H9 (cell line): ENCODE data around the gene FSHR. TPM values are rescaled to one million over a fixed set of nuclear protein-coding genes. Genes with fewer than 3 reads are reported as not detected.

ENCODE experiments used
- DNase-seq: peaks from one replicate; pipeline ENCODE4 v3.0.0-alpha.2; 2017
- H2AFZ ChIP-seq: one replicate; pipeline ENCODE4 v1.6.1; 2013; ENCODE audit warnings: mild to moderate bottlenecking, low read length, control low read depth, moderate library complexity
- H2AK5ac ChIP-seq: 2 replicates; pipeline ENCODE4 v1.6.1; 2013; ENCODE audit warnings: low read length, control low read depth, mixed read lengths; ENCODE audit not compliant: insufficient read length
- H2BK120ac ChIP-seq: one replicate; pipeline ENCODE4 v1.6.1; 2013; ENCODE audit warnings: low read depth, mild to moderate bottlenecking, low read length, control low read depth, inconsistent platforms; ENCODE audit not compliant: poor library complexity, severe bottlenecking
- H2BK12ac ChIP-seq: 2 replicates; pipeline ENCODE4 v1.6.1; 2013; ENCODE audit warnings: low read length, control low read depth, mixed read lengths, low read depth; ENCODE audit not compliant: insufficient read length
- H2BK15ac ChIP-seq: 2 replicates; pipeline ENCODE4 v1.6.1; 2013; ENCODE audit warnings: low read depth, low read length, control low read depth
- H2BK20ac ChIP-seq: one replicate; pipeline ENCODE4 v1.6.1; 2013; ENCODE audit warnings: low read depth, mild to moderate bottlenecking, low read length, control low read depth, inconsistent platforms; ENCODE audit not compliant: poor library complexity, severe bottlenecking
- H2BK5ac ChIP-seq: 2 replicates; pipeline ENCODE4 v1.6.1; 2013; ENCODE audit warnings: low read length, control low read depth, mixed read lengths; ENCODE audit not compliant: insufficient read length
- H3K14ac ChIP-seq: 2 replicates; pipeline ENCODE4 v1.6.1; 2013; ENCODE audit warnings: low read length, control low read depth; ENCODE audit not compliant: insufficient read depth
- H3K18ac ChIP-seq: 2 replicates; pipeline ENCODE4 v1.6.1; 2013; ENCODE audit warnings: low read depth, mild to moderate bottlenecking, mixed read lengths, low read length, control low read depth; ENCODE audit not compliant: insufficient read length
- H3K23ac ChIP-seq: 2 replicates; pipeline ENCODE4 v1.6.1; 2013; ENCODE audit warnings: low read length, control low read depth, mixed read lengths, low read depth; ENCODE audit not compliant: insufficient read length
- H3K23me2 ChIP-seq: 2 replicates; pipeline ENCODE4 v1.6.1; 2013; ENCODE audit warnings: low read depth, mild to moderate bottlenecking, mixed read lengths, low read length, control low read depth; ENCODE audit not compliant: insufficient read length, poor library complexity, severe bottlenecking
- H3K27ac ChIP-seq: 2 replicates; pipeline ENCODE4 v1.5.1; 2013; ENCODE audit warnings: low read length, control low read depth, mixed read lengths, low read depth; ENCODE audit not compliant: insufficient read length
- H3K27me3 ChIP-seq: 2 replicates; pipeline ENCODE4 v1.6.1; 2013; ENCODE audit warnings: low read length, control low read depth, inconsistent platforms; ENCODE audit not compliant: insufficient read depth
- H3K4ac ChIP-seq: 2 replicates; pipeline ENCODE4 v1.6.1; 2013; ENCODE audit warnings: low read depth, mild to moderate bottlenecking, control low read depth, inconsistent platforms, low read length, moderate library complexity
- H3K4me1 ChIP-seq: 2 replicates; pipeline ENCODE4 v1.6.1; 2013; ENCODE audit warnings: low read length, control low read depth, inconsistent platforms; ENCODE audit not compliant: insufficient read depth
- H3K4me2 ChIP-seq: 2 replicates; pipeline ENCODE4 v1.6.1; 2013; ENCODE audit warnings: low read length, control low read depth, mixed read lengths; ENCODE audit not compliant: insufficient read length, insufficient read depth
- H3K56ac ChIP-seq: 2 replicates; pipeline ENCODE4 v1.6.1; 2013; ENCODE audit warnings: low read depth, mild to moderate bottlenecking, mixed read lengths, low read length, control low read depth; ENCODE audit not compliant: insufficient read length
- H3K79me1 ChIP-seq: 2 replicates; pipeline ENCODE4 v1.6.1; 2013; ENCODE audit warnings: low read depth, mild to moderate bottlenecking, moderate library complexity, low read length, control low read depth, inconsistent platforms; ENCODE audit not compliant: insufficient read depth, poor library complexity, severe bottlenecking
- H3K79me2 ChIP-seq: 2 replicates; pipeline ENCODE4 v1.6.1; 2013; ENCODE audit warnings: low read length, control low read depth, inconsistent platforms; ENCODE audit not compliant: insufficient read depth
- H3K9ac ChIP-seq: 2 replicates; pipeline ENCODE4 v1.6.1; 2013; ENCODE audit warnings: low read length, control low read depth, mixed read lengths; ENCODE audit not compliant: insufficient read length; ENCODE audit errors: extremely low read depth
- H3K9me3 ChIP-seq: one replicate; pipeline ENCODE4 v1.6.1; 2013; ENCODE audit warnings: low read depth, low read length, inconsistent platforms; ENCODE audit not compliant: control insufficient read depth
- H3T11ph ChIP-seq: one replicate; pipeline ENCODE4 v1.6.1; 2013; ENCODE audit warnings: mild to moderate bottlenecking, low read length, control low read depth, inconsistent platforms
- H4K20me1 ChIP-seq: one replicate; pipeline ENCODE4 v1.6.1; 2013; ENCODE audit not compliant: control insufficient read depth, insufficient read length, insufficient read depth
- H4K5ac ChIP-seq: 2 replicates; pipeline ENCODE4 v1.6.1; 2013; ENCODE audit warnings: low read depth, mild to moderate bottlenecking, mixed read lengths, low read length, control low read depth; ENCODE audit not compliant: insufficient read length
- H4K8ac ChIP-seq: replicated peaks from 2 replicates; pipeline ENCODE4 v1.6.1; 2013; ENCODE audit warnings: low read length, control low read depth, mixed read lengths, low read depth; ENCODE audit not compliant: insufficient read length
- H4K91ac ChIP-seq: 2 replicates; pipeline ENCODE4 v1.6.1; 2013; ENCODE audit warnings: low read depth, mild to moderate bottlenecking, moderate library complexity, mixed read lengths, low read length, control low read depth; ENCODE audit not compliant: insufficient read length
- H3K27ac Mint-ChIP-seq, 3 experiments: 2 replicates in 2 of 3; 3 replicates in 1 of 3; pipeline ENCODE4 v1.8.0; 2020 to 2021; ENCODE audit warnings: mixed read lengths in 3 of 3, mild to moderate bottlenecking in 1 of 3, moderate library complexity in 1 of 3
- H3K27me3 Mint-ChIP-seq: 2 replicates; pipeline ENCODE4 v1.8.0; 2021; ENCODE audit warnings: low read depth, mild to moderate bottlenecking, moderate library complexity, mixed read lengths
- H3K36me3 Mint-ChIP-seq, 3 experiments: 2 replicates in 2 of 3; 3 replicates in 1 of 3; pipeline ENCODE4 v1.8.0; 2020 to 2021; ENCODE audit warnings: low read depth in 3 of 3, mixed read lengths in 3 of 3; ENCODE audit not compliant: insufficient read depth in 1 of 3
- H3K4me1 Mint-ChIP-seq, 2 experiments: 2 replicates each; pipeline ENCODE4 v1.8.0; 2020; ENCODE audit warnings: mixed read lengths in 2 of 2
- H3K4me3 Mint-ChIP-seq, 2 experiments: 2 replicates in 1 of 2; 3 replicates in 1 of 2; pipeline ENCODE4 v1.8.0; 2020 to 2021; ENCODE audit warnings: mild to moderate bottlenecking in 2 of 2, mixed read lengths in 2 of 2, moderate library complexity in 1 of 2
- H3K9me3 Mint-ChIP-seq, 2 experiments: 2 replicates in 1 of 2; 3 replicates in 1 of 2; pipeline ENCODE4 v1.8.0; 2020; ENCODE audit warnings: mild to moderate bottlenecking in 2 of 2, mixed read lengths in 2 of 2, moderate library complexity in 1 of 2
- WGBS: extraction: QIAGEN DNeasy Blood & Tissue Kit; methylation state at CpG from one replicate; pipeline ENCODE4 v1.1.7; 2013; ENCODE audit warnings: missing lambda C conversion rate, low lambda C conversion rate, mixed read lengths; ENCODE audit not compliant: insufficient read length; ENCODE audit errors: extremely low coverage; 5-methylcytosine and 5-hydroxymethylcytosine counted together
- total RNA-seq: library from RNA; stranded (reverse); gene quantifications from 2 replicates; pipeline ENCODE4 v1.2.1, GENCODE V29; 2021
- TF ChIP-seq, protein P1 (sequence below): fragments of 200-600 bp; sonication (generic); conservative IDR thresholded peaks from 3 replicates; pipeline ENCODE4 v1.8.0; 2021; ENCODE audit warnings: antibody characterized with exemption, mild to moderate bottlenecking

FSHR gene
- total RNA-seq, 1 experiment from 2014 or later = not detected

GRCh38 chr2:49002750-49003149 lies 151.6 kb downstream of the FSHR start:
- H3K27ac ChIP-seq = no peak overlapping the region

More at GRCh38 chr2:49002750-49003149, 151.6 kb downstream of the FSHR start:
- H3K4me2 ChIP-seq = no peak overlapping the region
- H3K4me1 ChIP-seq = no peaks in the 10 kb centered on the region
- H3K56ac ChIP-seq = no peak overlapping the region
- H4K20me1 ChIP-seq = no peaks in the 10 kb centered on the region
- no peaks in the 10 kb centered on the region for H3K9me3 ChIP-seq
- H3K18ac ChIP-seq = no peak overlapping the region
- no peak overlapping the region for H3T11ph ChIP-seq
- H3K14ac ChIP-seq = no peak overlapping the region
- H4K91ac ChIP-seq = no peak overlapping the region
- H3K27ac Mint-ChIP-seq = no peak overlapping the region; a peak in 1 of 7 replicates
- TF ChIP-seq, protein P1, sequence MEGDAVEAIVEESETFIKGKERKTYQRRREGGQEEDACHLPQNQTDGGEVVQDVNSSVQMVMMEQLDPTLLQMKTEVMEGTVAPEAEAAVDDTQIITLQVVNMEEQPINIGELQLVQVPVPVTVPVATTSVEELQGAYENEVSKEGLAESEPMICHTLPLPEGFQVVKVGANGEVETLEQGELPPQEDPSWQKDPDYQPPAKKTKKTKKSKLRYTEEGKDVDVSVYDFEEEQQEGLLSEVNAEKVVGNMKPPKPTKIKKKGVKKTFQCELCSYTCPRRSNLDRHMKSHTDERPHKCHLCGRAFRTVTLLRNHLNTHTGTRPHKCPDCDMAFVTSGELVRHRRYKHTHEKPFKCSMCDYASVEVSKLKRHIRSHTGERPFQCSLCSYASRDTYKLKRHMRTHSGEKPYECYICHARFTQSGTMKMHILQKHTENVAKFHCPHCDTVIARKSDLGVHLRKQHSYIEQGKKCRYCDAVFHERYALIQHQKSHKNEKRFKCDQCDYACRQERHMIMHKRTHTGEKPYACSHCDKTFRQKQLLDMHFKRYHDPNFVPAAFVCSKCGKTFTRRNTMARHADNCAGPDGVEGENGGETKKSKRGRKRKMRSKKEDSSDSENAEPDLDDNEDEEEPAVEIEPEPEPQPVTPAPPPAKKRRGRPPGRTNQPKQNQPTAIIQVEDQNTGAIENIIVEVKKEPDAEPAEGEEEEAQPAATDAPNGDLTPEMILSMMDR = no peak
- DNase-seq = no peak
- H3K4me3 Mint-ChIP-seq = no peak overlapping the region
- no peak overlapping the region for H2BK5ac ChIP-seq
- no peak overlapping the region for H2BK15ac ChIP-seq
- H3K9me3 Mint-ChIP-seq = no peaks in the 10 kb centered on the region; a peak in 4 of 5 replicates
- H3K9ac ChIP-seq = no peak overlapping the region
- no peak overlapping the region for H2BK12ac ChIP-seq
- no peaks in the 10 kb centered on the region for H3K4me1 Mint-ChIP-seq
- no peak overlapping the region for H2BK120ac ChIP-seq
- H2BK20ac ChIP-seq = no peak overlapping the region
- no peak overlapping the region for H4K8ac ChIP-seq
- H2AK5ac ChIP-seq = no peak overlapping the region
- H3K4ac ChIP-seq = no peak overlapping the region
- no peak overlapping the region for H3K23ac ChIP-seq
- WGBS = no CpG with 5 or more reads among the region's 3 CpGs
- H4K5ac ChIP-seq = no peak overlapping the region
- no peaks in the 10 kb centered on the region for H3K23me2 ChIP-seq
- H3K27me3 ChIP-seq = no peaks in the 10 kb centered on the region
- no peak overlapping the region for H2AFZ ChIP-seq
- H3K79me1 ChIP-seq = no peaks in the 10 kb centered on the region
- no peaks in the 10 kb centered on the region for H3K36me3 Mint-ChIP-seq
- H3K79me2 ChIP-seq = no peaks in the 10 kb centered on the region
- no peaks in the 10 kb centered on the region for H3K27me3 Mint-ChIP-seq
